NOMO-1 (cell line): ENCODE measurements around the gene UTP4.
A peak's percentile ranks its signal among the peaks of the same experiment; 100 is the strongest.
"Not testable (repeated sequence)": the region's sequence is repeated elsewhere in the genome, so short reads cannot be mapped to it uniquely, and the experiment has no call there.

Experiments
- DNase-seq, 2 experiments: peaks; one replicate each; lab custom pipeline; 2025; ENCODE audit not compliant: unreplicated experiment in 2 of 2; lab: John Stamatoyannopoulos, UW

Gene UTP4

DNA sequence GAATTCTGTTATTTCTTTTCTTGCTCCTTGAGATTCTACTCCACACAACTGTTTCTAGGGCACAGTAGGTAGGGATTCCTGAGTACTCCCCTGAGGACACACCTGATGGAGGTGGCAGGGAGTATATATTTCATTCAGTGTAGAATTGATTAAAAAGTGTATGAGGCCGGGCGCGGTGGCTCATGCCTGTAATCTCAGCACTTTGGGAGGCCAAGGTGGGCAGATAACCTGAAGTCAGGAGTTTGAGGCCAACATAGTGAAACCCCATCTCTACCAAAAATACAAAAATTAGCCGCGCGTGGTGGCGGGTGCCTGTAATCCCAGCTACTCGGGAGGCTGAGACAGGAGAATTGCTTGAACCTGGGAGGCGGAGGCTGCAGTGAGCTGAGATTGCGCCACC, 5.6 kb upstream of the UTP4 start:
- DNase-seq = not testable (repeated sequence)

DNA sequence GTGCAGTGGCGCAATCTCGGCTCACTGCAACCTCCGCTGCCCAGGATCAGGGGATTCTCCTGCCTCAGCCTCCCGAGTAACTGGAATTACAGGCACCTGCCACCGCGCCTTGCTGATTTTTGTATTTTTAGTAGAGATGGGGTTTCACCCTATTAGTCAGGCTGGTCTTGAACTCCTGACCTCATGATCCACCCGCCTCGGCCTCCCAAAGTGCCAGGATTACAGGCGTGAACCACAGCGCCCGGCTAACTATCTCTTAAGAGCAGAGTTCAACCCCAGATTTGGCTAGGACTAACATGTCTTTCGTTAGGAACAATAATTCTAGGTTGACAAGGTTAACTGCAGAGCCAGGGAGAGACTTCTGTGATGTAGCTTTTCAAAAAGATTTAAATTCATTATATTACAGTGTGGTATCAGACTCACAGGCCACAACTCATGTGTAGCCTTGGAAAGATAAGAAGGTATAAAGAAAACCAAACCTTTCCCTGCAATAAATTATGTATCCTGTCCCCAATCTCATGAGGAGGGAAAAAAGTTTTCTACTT, 4.4 kb upstream of the UTP4 start:
- no peak for DNase-seq

DNA sequence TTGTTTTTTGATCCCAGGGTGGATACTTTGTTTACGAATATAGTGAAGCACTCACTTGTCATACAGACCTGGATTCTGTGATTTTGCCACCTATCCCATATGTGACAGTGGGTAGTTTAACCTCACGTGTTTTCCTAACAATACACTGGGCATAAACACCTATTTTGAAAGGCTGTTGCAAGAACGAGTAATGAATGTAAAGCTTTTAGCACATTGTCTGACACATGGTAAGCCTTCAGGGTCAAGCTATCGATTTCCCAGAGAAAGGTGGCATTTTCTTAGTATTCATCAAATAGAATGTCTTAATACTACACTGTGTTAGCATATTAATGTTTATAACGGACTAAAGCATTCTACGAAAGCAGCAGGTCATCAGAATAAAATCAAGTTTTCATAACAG, 2.0 kb upstream of the UTP4 start:
- DNase-seq = no peak

DNA sequence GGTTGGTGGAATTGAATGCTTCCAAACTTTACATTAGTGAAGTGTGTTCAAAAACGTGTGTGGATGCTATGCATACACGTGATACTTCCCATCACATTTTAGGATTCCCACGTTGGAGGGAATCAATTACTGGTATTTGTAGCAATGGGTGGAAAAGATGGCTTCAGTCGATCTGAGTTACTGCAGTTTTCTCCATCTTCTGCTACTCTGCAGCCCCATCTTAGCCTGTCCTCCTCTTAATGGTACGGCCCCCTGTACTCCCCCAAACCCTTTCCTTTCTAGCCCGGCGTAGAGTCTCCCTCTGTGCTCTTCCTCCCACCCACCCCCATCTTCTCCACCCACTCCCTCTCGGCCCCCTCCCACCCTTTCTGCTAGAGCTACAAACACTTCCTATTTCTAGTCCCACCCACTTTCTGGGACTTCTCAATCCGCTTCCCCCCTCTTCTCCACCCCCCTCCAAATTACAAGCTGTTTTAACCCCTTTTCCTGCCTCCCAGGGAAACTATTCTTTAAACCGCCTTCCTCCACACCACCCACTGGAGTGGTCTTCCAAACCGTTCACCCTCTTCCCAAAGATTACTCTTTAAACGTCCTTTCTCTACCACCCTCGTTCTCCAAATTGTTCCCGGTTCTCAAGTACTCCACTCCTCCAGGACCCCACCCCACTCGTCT, 1.1 kb upstream of the UTP4 start:
- peak; percentile 47 to 54 for DNase-seq

DNA sequence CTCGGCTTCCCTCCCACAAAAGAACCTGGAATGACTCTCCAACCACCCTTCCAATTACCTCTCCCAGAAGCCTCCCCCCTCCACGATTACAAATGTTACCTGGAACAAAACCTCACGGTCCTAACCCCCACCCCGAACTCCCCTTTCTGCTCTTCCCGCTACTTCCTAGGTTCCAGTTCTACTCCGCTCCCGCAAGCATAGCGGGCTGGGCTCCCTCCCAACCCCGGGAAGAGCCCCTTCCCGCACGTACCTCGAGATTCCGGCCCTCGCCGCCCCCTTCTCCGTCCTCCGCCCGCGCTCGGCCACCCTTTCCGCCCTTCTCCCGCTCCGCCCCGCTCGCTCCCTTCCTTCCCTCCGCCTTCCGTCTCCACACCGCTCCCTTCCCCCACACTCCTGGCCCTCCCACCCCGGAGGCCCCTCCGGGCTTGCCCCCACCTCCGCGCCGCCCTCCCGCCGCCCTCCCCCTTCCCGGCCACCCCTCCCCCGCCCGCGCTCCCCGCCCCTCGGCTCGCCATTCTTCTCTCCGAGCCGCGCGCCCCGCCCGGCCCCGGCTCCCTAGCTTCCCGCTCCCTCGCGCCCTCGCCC, 518 bp upstream of the UTP4 start:
- DNase-seq = peak; percentile 52 to 80

DNA sequence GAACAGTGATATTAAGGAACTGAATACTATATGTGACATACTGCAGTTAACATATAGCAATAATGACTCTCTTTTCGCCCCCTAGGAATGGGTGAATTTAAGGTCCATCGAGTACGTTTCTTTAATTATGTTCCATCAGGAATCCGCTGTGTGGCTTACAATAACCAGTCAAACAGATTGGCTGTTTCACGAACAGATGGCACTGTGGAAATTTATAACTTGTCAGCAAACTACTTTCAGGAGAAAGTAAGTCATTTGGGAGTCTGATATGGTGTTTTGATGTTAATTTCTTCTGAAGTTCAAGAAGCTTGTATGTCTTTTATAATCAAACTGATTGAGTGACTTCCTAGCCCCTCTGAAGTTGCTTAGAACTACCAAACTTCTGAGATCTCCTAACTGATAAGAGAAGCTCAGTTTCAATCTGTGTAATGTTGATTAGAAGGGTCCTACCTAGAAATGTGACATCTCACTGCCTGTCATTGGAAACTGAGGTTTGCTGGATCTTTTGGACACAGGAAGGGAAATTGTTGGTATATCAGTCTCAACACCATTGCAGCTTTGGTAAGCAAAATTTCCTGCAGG, 1.0 kb downstream of the UTP4 start:
- DNase-seq = peak in 1 of 2 experiments; percentile 5

DNA sequence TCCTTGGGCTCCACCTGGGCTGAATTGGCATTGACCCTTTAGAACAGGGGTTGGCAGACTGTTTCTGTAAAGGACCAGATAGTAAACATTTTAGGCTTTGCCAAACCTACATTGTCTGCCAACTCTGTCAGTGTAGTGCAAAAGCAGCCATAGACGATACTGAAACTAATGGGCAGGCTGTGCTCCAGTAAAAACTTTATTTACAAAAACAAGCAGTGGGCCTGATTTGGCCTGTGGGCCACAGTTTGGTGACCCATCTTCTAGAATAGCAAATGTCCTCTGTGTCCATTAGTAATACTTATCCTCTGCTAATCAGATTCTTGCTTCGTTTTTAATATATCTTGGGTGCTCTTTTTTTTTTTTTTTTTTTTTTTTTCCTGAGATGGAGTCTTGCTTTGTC, 6.2 kb downstream of the UTP4 start:
- DNase-seq = no peak

DNA sequence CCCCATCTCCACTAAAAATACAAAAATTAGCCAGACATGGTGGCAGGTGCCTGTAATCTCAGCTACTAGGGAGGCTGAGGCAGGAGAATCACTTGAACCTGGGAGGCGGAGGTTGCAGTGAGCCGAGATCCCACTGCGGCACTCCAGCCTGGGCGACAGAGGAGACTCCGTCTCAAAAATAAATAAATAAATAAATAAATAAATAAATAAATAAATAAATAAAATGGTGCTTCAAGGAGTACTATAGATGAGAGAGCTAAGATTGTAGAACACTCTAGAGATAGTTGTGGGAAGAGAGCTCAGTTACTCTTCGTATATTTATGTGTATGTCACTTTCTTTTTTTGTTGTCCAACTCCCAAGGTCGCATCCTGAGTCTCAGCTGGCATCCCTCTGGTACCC, 7.0 kb downstream of the UTP4 start:
- DNase-seq = not testable (repeated sequence)

DNA sequence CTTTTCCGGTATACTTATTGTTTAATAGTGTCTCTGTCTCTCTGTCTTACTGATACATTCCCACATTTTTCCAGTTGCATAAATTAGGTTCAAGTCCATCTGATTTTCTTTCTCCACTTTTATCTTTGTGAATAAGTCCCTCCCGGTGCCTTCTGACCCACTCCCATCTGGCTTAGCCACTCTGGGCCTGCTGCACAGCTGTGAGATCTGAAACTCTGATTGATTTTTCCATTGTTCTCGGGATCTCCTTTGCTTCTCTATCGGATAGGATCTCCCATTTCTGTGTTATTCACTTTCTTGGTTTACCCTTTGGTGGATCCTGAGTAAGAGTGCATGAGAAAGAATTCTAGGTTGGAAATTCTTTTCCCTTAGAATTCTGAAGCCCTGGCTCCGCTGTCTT, 8.6 kb downstream of the UTP4 start:
- no peak for DNase-seq

DNA sequence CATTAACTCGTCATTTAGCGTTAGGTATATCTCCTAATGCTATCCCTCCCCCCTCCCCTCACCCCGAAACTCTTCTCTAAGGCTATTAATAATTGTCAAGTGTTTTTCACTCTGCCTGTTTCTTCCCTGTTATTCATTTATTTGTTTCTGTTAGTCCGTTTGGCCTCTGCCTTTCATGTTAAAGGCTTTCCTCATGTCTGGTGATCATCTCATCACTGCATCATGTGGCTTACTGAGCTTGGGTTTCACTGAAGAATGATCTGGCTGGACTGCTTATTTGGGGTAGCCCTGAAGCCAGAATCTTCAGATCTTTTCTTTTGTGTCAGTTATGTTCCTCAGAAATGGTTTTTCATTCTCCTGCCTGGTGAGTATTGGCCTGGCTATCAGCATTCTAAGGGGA, 9.5 kb downstream of the UTP4 start:
- DNase-seq = no peak

DNA sequence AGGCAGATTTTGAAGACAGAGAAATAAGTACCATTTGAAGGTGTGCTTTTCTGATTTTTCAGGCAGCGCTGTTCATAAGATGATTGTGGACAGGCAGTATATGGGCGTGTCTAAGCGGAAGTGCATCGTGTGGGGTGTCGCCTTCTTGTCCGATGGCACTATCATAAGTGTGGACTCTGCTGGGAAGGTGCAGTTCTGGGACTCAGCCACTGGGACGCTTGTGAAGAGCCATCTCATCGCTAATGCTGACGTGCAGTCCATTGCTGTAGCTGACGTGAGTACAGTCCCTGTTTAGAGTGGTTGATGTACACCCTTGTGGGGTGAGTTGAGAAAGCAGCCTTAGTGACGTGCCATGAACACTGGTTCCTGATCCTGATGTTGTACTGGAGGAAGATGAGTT, 10.7 kb downstream of the UTP4 start:
- DNase-seq = no peak

DNA sequence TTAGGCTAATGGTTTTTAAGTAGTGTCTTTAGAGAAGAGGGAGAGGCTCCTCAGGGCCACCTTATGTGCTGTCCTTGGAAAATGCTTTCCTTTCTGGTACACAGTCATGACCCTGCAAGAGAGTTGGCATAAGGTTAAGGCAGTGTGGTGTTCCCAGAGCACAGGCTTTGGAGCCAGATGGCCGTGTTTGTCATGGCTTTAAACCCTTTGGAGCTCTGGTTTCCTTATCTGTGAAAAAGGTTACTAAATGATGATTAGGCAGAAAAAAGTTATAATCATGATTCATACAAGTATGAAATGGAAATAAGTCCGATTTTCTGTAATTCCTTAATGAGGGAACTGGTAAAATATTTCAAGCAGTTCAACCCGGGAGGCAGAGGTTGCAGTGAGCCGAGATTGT, 13.2 kb downstream of the UTP4 start:
- no peak for DNase-seq

DNA sequence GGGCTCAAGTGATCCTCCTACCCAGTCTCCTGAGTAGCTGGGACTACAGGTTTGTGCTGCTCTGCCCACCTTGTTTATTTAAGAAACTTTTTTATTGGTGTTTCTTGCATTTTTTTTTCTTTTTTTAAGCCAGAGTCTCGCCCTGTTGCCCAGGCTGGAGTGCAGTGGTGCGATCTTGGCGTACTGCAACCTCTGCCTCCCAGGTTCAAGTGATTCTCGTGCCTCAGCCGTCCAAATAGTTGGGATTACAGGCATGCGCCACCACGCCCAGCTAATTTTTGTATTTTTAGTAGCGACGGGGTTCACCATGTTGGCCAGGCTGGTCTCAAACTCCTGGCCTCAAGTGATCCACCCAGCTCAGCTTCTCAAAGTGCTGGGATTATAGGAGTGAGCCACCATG, 17.2 kb downstream of the UTP4 start:
- DNase-seq = not testable (repeated sequence)

DNA sequence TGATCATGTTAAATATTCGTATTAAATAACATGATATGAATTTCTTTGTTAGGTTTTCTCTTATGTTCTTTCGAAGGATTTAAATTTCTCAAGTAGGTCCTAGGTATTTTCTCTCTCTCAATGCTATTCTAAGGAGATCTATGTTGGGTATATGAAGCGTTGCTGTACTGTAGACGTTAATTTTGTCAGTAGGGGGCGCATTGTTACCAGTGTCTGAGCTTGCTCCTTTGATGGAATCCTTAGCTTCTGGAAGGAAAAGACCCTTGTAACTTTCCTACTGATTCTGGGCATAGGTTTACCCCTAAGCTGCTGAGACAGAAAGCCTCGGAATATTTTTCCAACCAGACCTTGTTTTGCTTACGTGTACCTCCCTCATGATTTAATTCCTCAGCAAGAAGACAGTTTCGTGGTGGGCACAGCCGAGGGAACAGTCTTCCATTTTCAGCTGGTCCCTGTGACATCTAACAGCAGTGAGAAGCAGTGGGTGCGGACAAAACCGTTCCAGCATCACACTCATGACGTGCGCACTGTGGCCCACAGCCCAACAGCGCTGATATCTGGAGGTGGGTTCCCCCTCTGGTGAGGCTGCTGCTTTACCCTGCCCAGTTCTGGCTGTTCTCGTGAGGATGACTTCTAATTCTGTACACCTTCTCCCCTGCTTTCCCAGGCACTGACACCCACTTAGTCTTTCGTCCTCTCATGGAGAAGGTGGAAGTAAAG, 17.9 kb downstream of the UTP4 start:
- peak in 1 of 2 experiments; percentile 60 for DNase-seq

DNA sequence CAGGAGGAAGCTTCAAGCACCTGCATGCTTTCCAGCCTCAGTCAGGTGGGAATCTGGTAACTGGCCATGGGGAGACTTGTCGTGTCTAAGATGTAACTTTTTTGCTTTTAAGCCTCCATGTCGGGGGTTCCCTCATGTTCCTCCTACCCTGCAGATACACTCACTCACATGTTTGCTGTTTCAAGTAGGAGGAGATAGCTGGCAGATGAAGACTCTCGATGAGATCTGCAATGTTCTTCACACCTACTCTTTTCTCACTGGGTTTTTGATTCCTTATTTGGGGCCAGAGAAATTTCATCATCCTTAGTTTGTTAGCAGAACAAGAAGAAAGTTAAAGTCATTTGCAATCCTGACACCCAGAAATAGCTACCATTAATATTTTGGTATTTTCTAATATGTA, 24.7 kb downstream of the UTP4 start:
- DNase-seq = no peak

DNA sequence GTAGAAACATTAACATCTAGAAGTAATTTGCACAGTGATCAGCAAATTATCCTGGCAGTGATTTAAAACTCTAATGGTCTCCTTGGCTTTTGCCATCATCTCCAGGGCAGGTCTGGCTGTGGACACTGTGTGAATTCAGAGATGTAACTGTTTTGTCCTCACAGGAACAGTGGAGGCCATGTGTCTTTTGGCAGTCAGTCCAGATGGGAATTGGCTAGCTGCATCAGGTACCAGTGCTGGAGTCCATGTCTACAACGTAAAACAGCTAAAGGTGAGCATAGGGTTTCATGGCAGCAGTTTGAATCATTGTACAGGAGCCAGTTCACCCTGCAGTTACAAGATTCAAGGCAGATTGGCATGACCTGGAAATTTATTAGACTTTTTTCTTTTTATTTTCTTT, 27.7 kb downstream of the UTP4 start:
- no peak for DNase-seq

DNA sequence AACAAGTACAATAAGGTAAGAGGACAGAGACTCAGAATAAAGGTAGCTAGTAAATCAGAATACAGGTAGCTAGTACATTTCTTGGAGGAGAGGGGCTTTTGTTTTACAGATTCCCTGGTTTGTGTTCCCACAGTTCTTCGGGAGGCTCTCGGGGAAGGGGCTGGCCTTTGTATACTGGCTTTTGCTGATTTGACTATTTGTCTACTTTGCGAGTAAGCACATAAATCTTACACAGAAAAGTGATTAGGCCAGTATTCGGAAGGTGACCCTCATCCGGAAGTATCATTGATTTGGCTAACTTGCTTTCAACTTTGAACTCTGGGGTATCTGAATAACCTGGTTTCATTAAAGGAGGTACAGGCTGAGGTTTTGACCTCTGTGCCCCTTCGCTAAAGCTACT, 33.1 kb downstream of the UTP4 start:
- no peak for DNase-seq

DNA sequence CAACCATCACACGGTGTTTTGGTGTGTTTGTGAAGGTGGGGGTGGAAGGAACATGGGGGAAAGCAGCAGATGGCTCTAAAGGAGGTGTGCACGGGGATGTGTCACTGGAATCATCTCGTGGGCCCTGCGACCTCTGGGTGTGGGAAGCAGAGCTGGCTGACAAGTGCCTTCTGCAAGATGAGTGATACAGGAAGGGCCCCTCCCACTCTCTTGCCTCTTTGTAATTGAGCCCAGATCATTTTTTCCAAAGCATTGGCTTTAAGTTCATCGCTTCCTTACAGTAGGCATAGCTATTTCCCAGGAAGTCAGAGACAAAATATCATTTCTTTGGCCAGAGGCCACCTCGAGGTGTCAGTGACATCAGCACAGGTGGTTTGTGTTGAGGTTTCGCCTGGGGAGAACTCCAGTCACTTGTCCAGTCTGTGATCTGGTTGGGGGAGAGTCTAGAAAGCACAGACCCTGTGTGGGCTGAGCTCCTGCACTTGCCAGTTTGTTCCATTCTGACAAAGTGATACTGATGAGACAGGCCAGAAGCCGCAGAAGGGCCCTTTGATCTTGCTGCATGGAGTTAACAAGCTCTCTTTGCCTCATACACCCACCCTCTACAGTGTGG, 33.9 kb downstream of the UTP4 start:
- no peak for DNase-seq

DNA sequence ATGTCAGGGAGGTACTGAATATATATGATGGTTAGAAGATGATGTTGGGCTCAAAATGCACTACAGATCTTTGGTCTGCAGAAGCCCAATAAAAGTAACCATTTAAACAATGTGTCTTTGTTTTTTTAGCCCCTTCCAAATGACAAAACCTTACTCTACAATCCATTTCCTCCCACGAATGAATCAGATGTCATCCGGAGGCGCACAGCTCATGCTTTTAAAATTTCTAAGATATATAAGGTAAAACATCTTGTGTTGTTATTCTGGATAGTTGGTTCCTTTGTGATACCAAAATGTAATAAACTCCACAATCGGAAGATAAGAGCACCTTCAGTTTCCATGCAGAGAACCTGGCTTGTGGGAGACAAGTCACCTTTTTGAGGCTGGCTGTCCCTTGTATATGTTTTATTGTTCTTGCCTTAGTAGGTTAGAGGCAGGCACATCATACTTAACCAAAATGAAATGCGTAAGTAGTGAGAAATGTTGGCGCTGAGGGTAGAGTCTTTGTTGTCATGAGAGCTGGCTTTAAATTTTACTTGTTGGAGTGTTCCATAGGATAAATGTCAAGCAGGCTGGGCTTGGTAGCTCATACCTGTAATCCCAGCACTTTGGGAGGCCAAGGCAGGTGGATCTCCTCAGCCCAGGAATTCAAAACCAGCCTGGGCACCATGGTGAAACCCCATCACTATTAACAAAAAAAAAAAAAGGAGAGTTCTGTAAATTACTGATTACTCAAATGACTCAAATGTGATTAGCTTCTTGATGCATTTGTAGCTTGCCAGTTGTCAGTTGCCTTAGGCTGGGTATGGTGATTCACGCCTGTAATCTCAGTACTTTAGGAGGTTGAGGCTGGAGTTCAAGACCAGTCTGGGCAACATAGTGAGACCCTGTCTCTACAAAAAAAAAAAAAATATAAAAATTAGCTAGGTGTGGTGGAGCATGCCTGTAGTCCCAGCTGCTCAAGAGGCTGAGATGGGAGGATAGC, 34.8 kb downstream of the UTP4 start:
- DNase-seq = no peak

DNA sequence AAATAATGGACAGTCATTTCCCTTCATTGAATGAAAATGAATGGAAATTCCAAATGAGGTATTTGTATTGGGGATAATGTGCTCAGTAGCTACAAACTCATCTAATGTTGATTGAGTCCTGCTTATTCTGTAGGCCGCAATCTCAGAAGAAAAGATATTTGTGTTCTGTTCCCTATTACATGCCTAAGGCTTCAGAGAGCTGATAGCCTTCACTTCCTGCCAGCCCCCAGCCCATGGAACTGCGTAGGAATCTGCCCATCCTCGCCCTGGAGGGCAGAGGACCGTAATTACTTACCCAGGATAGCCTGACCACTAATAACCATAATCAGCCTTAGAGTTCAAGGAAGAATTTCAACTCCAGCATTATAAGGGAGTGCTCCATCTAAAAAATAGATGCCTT, 36.6 kb downstream of the UTP4 start:
- DNase-seq = no peak
